Activated CD4-positive, alpha-beta T cell treated with anti-CD3 and anti-CD28 coated beads for 24 hours (primary cell): ENCODE results near the gene PMS1.
"Not testable (repeated sequence)": the region's sequence is repeated elsewhere in the genome, so short reads cannot be mapped to it uniquely, and the experiment has no call there.

ENCODE experiments used
- DNase-seq, 2 donors: peaks; one replicate each; pipeline ENCODE4 v3.0.0-alpha.2; 2020; ENCODE audit warnings: low read depth in 2 of 2

PMS1 gene

GRCh38 chr2:189865826-189866225 is 81.6 kb downstream of the PMS1 start:
- DNase-seq, result no peak

- no peak for DNase-seq
Measured at GRCh38 chr2:189866296-189866695, 82.0 kb downstream of the PMS1 start.

GRCh38 chr2:189868896-189869295 is 84.6 kb downstream of the PMS1 start:
- no peak for DNase-seq

- DNase-seq, result no peak
Measured at GRCh38 chr2:189870381-189871085, 86.3 kb downstream of the PMS1 start.

GRCh38 chr2:189873696-189874095 is 89.4 kb downstream of the PMS1 start:
- no peak for DNase-seq

- DNase-seq, result no peak
Measured at GRCh38 chr2:189874586-189875320, 90.5 kb downstream of the PMS1 start.

GRCh38 chr2:189876271-189876670 is 92.0 kb downstream of the PMS1 start:
- DNase-seq, result no peak

GRCh38 chr2:189879716-189880081 is 95.4 kb downstream of the PMS1 start:
- DNase-seq, result no peak

GRCh38 chr2:189880429-189880828 is 96.2 kb downstream of the PMS1 start:
- DNase-seq, result no peak

- DNase-seq, result no peak
Measured at GRCh38 chr2:189880832-189881492, 96.7 kb downstream of the PMS1 start.

GRCh38 chr2:189885368-189885767 is 101.1 kb downstream of the PMS1 start:
- DNase-seq, result no peak

- not testable (repeated sequence) for DNase-seq
Measured at GRCh38 chr2:189892546-189893294, 108.5 kb downstream of the PMS1 start.

- DNase-seq, result no peak
Measured at GRCh38 chr2:189896809-189897208, 112.6 kb downstream of the PMS1 start.

- no peak for DNase-seq
Measured at GRCh38 chr2:189899101-189899500, 114.9 kb downstream of the PMS1 start.

- DNase-seq, result no peak
Measured at GRCh38 chr2:189900726-189901125, 116.5 kb downstream of the PMS1 start.

GRCh38 chr2:189901664-189902063 is 117.4 kb downstream of the PMS1 start:
- DNase-seq, result no peak

GRCh38 chr2:189913821-189914220 is 129.6 kb downstream of the PMS1 start:
- DNase-seq, result no peak

GRCh38 chr2:189916651-189917050 is 132.4 kb downstream of the PMS1 start:
- DNase-seq, result no peak
